Osteoblast (primary cell): ENCODE data around the gene IDH2. TPM values are rescaled to one million over a fixed set of nuclear protein-coding genes. Genes with fewer than 3 reads are reported as not detected.

Experiments used
- DNase-seq: peaks from one replicate; pipeline ENCODE4 v3.0.0; 2011; ENCODE audit warnings: low spot score, mixed read lengths; ENCODE audit not compliant: insufficient read length; ENCODE audit errors: missing footprints
- H2AFZ ChIP-seq: 2 replicates; pipeline ENCODE4 v1.6.0; 2011; ENCODE audit warnings: mild to moderate bottlenecking, low read length
- H3K27ac ChIP-seq: 2 replicates; pipeline ENCODE4 v1.5.1; 2011; ENCODE audit warnings: mild to moderate bottlenecking, low read depth, low read length, moderate library complexity
- H3K27me3 ChIP-seq: 2 replicates; pipeline ENCODE4 v1.6.0; 2012; ENCODE audit warnings: mild to moderate bottlenecking, control low read depth, inconsistent platforms, low read length, moderate library complexity; ENCODE audit not compliant: insufficient read depth
- H3K36me3 ChIP-seq: 2 replicates; pipeline ENCODE4 v1.5.1; 2011; ENCODE audit warnings: mild to moderate bottlenecking, low read length, control low read depth, moderate library complexity; ENCODE audit not compliant: insufficient read depth
- H3K4me1 ChIP-seq: 2 replicates; pipeline ENCODE4 v1.5.1; 2011; ENCODE audit warnings: mild to moderate bottlenecking, low read length, control low read depth, moderate library complexity; ENCODE audit not compliant: insufficient read depth
- H3K4me2 ChIP-seq: 2 replicates; pipeline ENCODE4 v1.6.0; 2011; ENCODE audit warnings: mild to moderate bottlenecking, low read length; ENCODE audit not compliant: insufficient read depth
- H3K4me3 ChIP-seq: fragments of 200-600 bp; sonication (generic); 3 replicates; pipeline ENCODE4 v1.5.1; 2012; ENCODE audit warnings: mild to moderate bottlenecking, low read length, inconsistent platforms; ENCODE audit not compliant: insufficient read depth
- H3K79me2 ChIP-seq: 2 replicates; pipeline ENCODE4 v1.6.0; 2012; ENCODE audit warnings: mild to moderate bottlenecking, low read length, control low read depth, inconsistent platforms; ENCODE audit not compliant: insufficient read depth
- H3K9me3 ChIP-seq: 2 replicates; pipeline ENCODE4 v1.5.1; 2011; ENCODE audit warnings: low read depth, low read length, control low read depth
- H4K20me1 ChIP-seq: 2 replicates; pipeline ENCODE4 v1.6.0; 2012; ENCODE audit warnings: mild to moderate bottlenecking, low read length, control low read depth; ENCODE audit not compliant: insufficient read depth
- CTCF ChIP-seq: IDR thresholded peaks from 2 replicates; pipeline ENCODE4 v1.5.1; 2011; ENCODE audit warnings: mild to moderate bottlenecking, low read depth, low read length, moderate library complexity; ENCODE audit errors: extremely low read depth
- total RNA-seq: library from RNA; depleted of rRNA; stranded (reverse); fragments of >200 nt; gene quantifications from 2 replicates; pipeline ENCODE4 v1.2.3, GENCODE V29; 2012

IDH2 gene
- total RNA-seq, 1 donor, result 51.0 TPM

GRCh38 chr15:90091156-90091931 is 10.9 kb downstream of the IDH2 start:
- H3K4me3 ChIP-seq, result no peak overlapping the region
- H3K9me3 ChIP-seq, result no peaks in the 10 kb centered on the region
- TF ChIP-seq CTCF, result no peak
- peaks cover 11% of the 10 kb centered on the region for H3K79me2 ChIP-seq
- H4K20me1 ChIP-seq, result peaks cover 20% of the 10 kb centered on the region
- H3K4me1 ChIP-seq, result peaks cover 6% of the 10 kb centered on the region
- DNase-seq, result peak; percentile 55
- H3K27ac ChIP-seq, result no peak overlapping the region
- H2AFZ ChIP-seq, result no peak overlapping the region
- peaks cover 13% of the 10 kb centered on the region for H3K36me3 ChIP-seq
- H3K4me2 ChIP-seq, result no peak overlapping the region
- no peaks in the 10 kb centered on the region for H3K27me3 ChIP-seq

- H3K4me2 ChIP-seq, result no peak overlapping the region
- peaks cover 6% of the 10 kb centered on the region for H3K4me1 ChIP-seq
- peaks cover 13% of the 10 kb centered on the region for H3K36me3 ChIP-seq
- no peak overlapping the region for H2AFZ ChIP-seq
- no peaks in the 10 kb centered on the region for H3K9me3 ChIP-seq
- H3K79me2 ChIP-seq, result peaks cover 6% of the 10 kb centered on the region
- H3K27me3 ChIP-seq, result no peaks in the 10 kb centered on the region
- no peak overlapping the region for H3K4me3 ChIP-seq
- H3K27ac ChIP-seq, result no peak overlapping the region
- peaks cover 15% of the 10 kb centered on the region for H4K20me1 ChIP-seq
- TF ChIP-seq CTCF, result no peak
- DNase-seq, result no peak
Observed at GRCh38 chr15:90090226-90090848, 11.9 kb downstream of the IDH2 start.

DNA sequence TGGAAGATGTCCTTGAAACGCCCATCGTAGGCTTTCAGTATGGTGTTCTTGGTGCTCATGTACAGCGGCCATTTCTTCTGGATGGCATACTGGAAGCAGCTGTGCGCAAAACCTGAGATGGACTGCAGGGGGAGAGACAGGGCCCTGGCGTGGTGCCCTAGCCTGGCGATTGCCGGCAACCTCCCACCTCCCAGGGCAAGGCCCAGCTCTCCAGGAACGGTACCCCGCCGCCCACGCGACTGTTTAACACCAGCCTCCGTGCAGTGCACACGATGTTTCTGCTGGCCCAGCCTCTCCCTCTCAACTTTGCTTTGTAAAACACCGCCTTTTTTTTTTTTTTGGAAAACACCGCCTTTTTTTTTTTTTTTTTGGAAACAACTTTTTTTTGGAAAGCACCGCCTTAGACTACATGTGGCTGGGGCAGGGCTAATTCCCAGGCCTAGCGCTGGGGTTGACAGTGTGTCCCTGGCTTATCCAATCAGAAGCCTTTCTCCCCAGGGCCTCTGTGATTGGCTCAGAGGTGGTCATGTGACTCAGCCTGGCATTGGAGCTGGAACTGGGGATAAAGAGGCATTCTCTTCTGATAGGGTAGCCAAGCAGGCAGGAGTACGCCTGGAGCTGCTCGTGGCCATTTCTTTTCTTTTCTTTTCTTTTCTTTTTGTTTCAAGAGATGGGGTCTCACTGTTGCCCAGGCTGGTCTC is 14.7 kb downstream of the IDH2 start:
- Histone ChIP-seq H3K4me2 (no peak overlapping the region), H3K36me3 (peaks cover 32% of the 10 kb centered on the region), H3K4me1 (no peaks in the 10 kb centered on the region), H3K9me3 (no peaks in the 10 kb centered on the region), H4K20me1 (peaks cover 8% of the 10 kb centered on the region), H3K79me2 (no peaks in the 10 kb centered on the region), H3K27ac (no peak overlapping the region), H3K27me3 (no peaks in the 10 kb centered on the region), H3K4me3 (no peak overlapping the region), H2AFZ (no peak overlapping the region)
- TF ChIP-seq CTCF, result no peak
- DNase-seq, result peak; percentile 86

GRCh38 chr15:90086868-90087268 is 15.4 kb downstream of the IDH2 start:
- peak; percentile 83 for TF ChIP-seq CTCF
- Histone ChIP-seq H3K4me2 (no peak overlapping the region), H2AFZ (no peak overlapping the region), H3K4me1 (no peaks in the 10 kb centered on the region), H3K4me3 (no peak overlapping the region), H3K27me3 (no peaks in the 10 kb centered on the region), H3K36me3 (peaks cover 34% of the 10 kb centered on the region), H4K20me1 (peaks cover 8% of the 10 kb centered on the region), H3K9me3 (no peaks in the 10 kb centered on the region), H3K27ac (no peak overlapping the region), H3K79me2 (no peaks in the 10 kb centered on the region)
- DNase-seq, result peak; percentile 95
